ACC112 (cell line): Measurements from ENCODE around the gene DPH2.

Experiments
- H2AFZ ChIP-seq: fragments of 200-600 bp; sonication (generic); one replicate; pipeline ENCODE4 v1.6.0; 2017; ENCODE audit warnings: antibody characterized with exemption, low read length; ENCODE audit not compliant: unreplicated experiment
- H3K27ac ChIP-seq: fragments of 200-600 bp; sonication (generic); 2 replicates; pipeline ENCODE4 v1.5.1; 2014; ENCODE audit warnings: low read depth, mild to moderate bottlenecking, antibody characterized with exemption, low read length, moderate library complexity
- H3K27me3 ChIP-seq: fragments of 200-600 bp; sonication (generic); 2 replicates; pipeline ENCODE4 v1.6.1; 2014; ENCODE audit warnings: mild to moderate bottlenecking, antibody characterized with exemption, low read length, moderate library complexity, mixed read lengths; ENCODE audit not compliant: insufficient read depth
- H3K36me3 ChIP-seq: fragments of 200-600 bp; sonication (generic); 2 replicates; pipeline ENCODE4 v1.6.1; 2016; ENCODE audit warnings: mild to moderate bottlenecking, antibody characterized with exemption, low read length, moderate library complexity, mixed read lengths; ENCODE audit not compliant: insufficient read depth
- H3K4me1 ChIP-seq: fragments of 200-600 bp; sonication (generic); one replicate; pipeline ENCODE4 v1.6.1; 2016; ENCODE audit warnings: low read length, mixed read lengths; ENCODE audit not compliant: insufficient read depth, unreplicated experiment, control insufficient read depth
- H3K4me3 ChIP-seq: fragments of 200-600 bp; sonication (generic); 2 replicates; pipeline ENCODE4 v1.5.1; 2014; ENCODE audit warnings: mild to moderate bottlenecking, low read depth, low read length
- H3K79me2 ChIP-seq: fragments of 200-600 bp; sonication (generic); one replicate; pipeline ENCODE4 v1.6.0; 2016; ENCODE audit warnings: low read length; ENCODE audit not compliant: control insufficient read depth, unreplicated experiment, insufficient read depth

The DPH2 gene

GRCh38 chr1:43956234-43956633, 13.6 kb upstream of the DPH2 start:
- no peak overlapping the region for H3K27ac ChIP-seq
- H3K4me1 ChIP-seq, result peaks cover 5% of the 10 kb centered on the region
- no peaks in the 10 kb centered on the region for H3K27me3 ChIP-seq
- H2AFZ ChIP-seq, result no peak overlapping the region
- no peak overlapping the region for H3K4me3 ChIP-seq
- H3K79me2 ChIP-seq, result peaks cover 4% of the 10 kb centered on the region
- no peaks in the 10 kb centered on the region; the same call in 1 of the 2 replicates for H3K36me3 ChIP-seq

DNA sequence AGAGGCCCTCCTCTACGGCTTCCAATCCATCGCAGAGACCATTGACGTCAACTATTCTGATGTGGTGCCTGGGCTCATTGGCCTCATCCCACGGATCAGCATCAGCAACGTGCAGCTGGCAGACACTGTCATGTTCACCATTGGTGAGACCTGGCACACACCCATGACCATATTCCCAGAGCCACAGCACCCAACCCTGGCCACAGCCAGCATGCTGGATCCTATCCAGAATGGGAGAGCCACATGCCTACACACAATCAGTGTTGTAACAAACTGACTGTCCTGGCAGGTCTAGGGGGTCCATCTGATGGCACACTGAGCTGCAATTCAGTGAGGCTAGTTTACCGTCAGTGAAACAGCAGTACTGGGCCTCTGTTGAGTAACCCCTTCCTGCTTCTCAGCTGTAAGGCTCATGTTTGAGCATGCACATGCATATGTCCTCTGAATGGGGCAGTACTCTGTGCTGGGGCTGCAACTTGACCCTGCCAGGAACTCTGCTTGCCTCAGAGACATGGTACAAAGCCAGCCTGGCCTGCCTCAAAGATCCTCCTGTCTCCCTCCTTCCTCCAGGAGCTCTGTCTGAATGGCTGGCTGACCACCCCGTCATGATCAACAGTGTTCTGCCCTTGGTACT, 12.3 kb upstream of the DPH2 start:
- no peak overlapping the region for H3K4me3 ChIP-seq
- H3K79me2 ChIP-seq, result peaks cover 2% of the 10 kb centered on the region
- no peaks in the 10 kb centered on the region for H3K27me3 ChIP-seq
- no peak overlapping the region for H2AFZ ChIP-seq
- no peaks in the 10 kb centered on the region; the same call in 1 of the 2 replicates for H3K36me3 ChIP-seq
- no peaks in the 10 kb centered on the region for H3K4me1 ChIP-seq
- H3K27ac ChIP-seq, result no peak overlapping the region

- Histone ChIP-seq H3K4me1 (no peaks in the 10 kb centered on the region), H3K4me3 (no peak overlapping the region), H3K36me3 (no peaks in the 10 kb centered on the region; the same call in 1 of the 2 replicates), H3K27ac (no peak overlapping the region), H3K79me2 (no peaks in the 10 kb centered on the region), H3K27me3 (no peaks in the 10 kb centered on the region), H2AFZ (no peak overlapping the region)
Observed at GRCh38 chr1:43958351-43959255, 11.2 kb upstream of the DPH2 start.

DNA sequence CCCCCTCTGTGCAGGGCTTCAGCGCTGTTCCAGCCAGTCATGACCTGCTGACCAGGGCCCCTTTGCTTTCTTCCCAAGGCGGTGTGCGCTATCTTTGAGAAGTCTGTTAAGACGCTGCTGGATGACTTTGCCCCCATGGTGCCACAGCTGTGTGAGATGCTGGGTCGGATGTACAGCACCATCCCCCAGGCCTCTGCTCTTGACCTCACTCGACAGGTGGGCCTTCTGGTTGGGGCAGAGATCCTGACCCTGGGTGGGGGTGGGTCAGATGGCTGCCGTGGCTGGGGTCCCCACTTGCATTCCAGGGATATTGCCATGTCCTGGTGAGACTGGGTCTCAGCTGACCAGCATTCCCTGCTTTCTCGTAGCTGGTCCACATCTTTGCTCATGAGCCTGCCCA, 9.0 kb upstream of the DPH2 start:
- Histone ChIP-seq H3K36me3 (no peaks in the 10 kb centered on the region; the same call in 1 of the 2 replicates), H3K79me2 (no peaks in the 10 kb centered on the region), H3K4me3 (no peak overlapping the region), H3K27me3 (no peaks in the 10 kb centered on the region), H2AFZ (no peak overlapping the region), H3K4me1 (no peaks in the 10 kb centered on the region), H3K27ac (no peak overlapping the region)

- Histone ChIP-seq H3K27me3 (no peaks in the 10 kb centered on the region), H3K27ac (no peak overlapping the region), H3K79me2 (no peaks in the 10 kb centered on the region), H3K36me3 (no peaks in the 10 kb centered on the region; the same call in 1 of the 2 replicates), H2AFZ (no peak overlapping the region), H3K4me3 (no peak overlapping the region), H3K4me1 (no peaks in the 10 kb centered on the region)
Observed at GRCh38 chr1:43961692-43962091, 8.1 kb upstream of the DPH2 start.

- Histone ChIP-seq H3K4me1 (no peaks in the 10 kb centered on the region), H2AFZ (no peak overlapping the region), H3K36me3 (no peaks in the 10 kb centered on the region; the same call in 1 of the 2 replicates), H3K27ac (no peak overlapping the region), H3K79me2 (no peaks in the 10 kb centered on the region), H3K4me3 (no peak overlapping the region), H3K27me3 (no peaks in the 10 kb centered on the region)
Observed at GRCh38 chr1:43962324-43962723, 7.5 kb upstream of the DPH2 start.

DNA sequence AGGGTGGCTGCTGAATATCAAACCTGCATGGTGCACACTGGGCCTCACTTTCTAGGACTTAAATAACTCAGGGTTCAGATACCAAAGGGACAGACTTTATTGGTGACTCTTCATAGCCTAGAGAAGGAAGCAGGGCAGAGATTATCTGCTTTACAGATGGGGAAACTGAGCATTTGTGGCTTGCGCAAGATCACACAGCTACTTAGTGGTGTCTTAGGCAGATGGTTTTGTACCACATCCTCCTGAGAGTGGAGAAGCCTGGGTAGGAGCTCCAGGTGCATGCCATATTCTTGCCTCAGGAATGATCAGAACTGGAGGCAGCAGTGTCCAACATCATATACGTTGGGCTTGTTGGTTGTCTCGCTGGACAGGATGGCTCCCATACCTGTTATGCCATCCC, 6.8 kb upstream of the DPH2 start:
- H3K4me3 ChIP-seq, result no peak overlapping the region
- no peaks in the 10 kb centered on the region for H3K27me3 ChIP-seq
- H3K36me3 ChIP-seq, result no peaks in the 10 kb centered on the region; the same call in 1 of the 2 replicates
- no peak overlapping the region for H2AFZ ChIP-seq
- H3K27ac ChIP-seq, result no peak overlapping the region
- H3K79me2 ChIP-seq, result no peaks in the 10 kb centered on the region
- no peaks in the 10 kb centered on the region for H3K4me1 ChIP-seq

GRCh38 chr1:43963890-43964289, 5.9 kb upstream of the DPH2 start:
- Histone ChIP-seq H3K27ac (no peak overlapping the region), H3K27me3 (no peaks in the 10 kb centered on the region), H3K4me1 (no peaks in the 10 kb centered on the region), H2AFZ (no peak overlapping the region), H3K79me2 (no peaks in the 10 kb centered on the region), H3K36me3 (no peaks in the 10 kb centered on the region; the same call in 1 of the 2 replicates), H3K4me3 (no peak overlapping the region)

GRCh38 chr1:43965316-43965715, 4.5 kb upstream of the DPH2 start:
- H3K79me2 ChIP-seq, result peaks cover 2% of the 10 kb centered on the region
- H3K4me1 ChIP-seq, result no peaks in the 10 kb centered on the region
- no peaks in the 10 kb centered on the region for H3K27me3 ChIP-seq
- no peak overlapping the region for H2AFZ ChIP-seq
- H3K27ac ChIP-seq, result no peak overlapping the region
- no peak overlapping the region for H3K4me3 ChIP-seq
- no peaks in the 10 kb centered on the region; the same call in 1 of the 2 replicates for H3K36me3 ChIP-seq

GRCh38 chr1:43968348-43968948, 1.4 kb upstream of the DPH2 start:
- Histone ChIP-seq H3K27me3 (no peaks in the 10 kb centered on the region), H3K27ac (no peak overlapping the region), H3K36me3 (no peaks in the 10 kb centered on the region; the same call in 1 of the 2 replicates), H3K79me2 (peaks cover 7% of the 10 kb centered on the region), H2AFZ (no peak overlapping the region), H3K4me3 (no peak overlapping the region), H3K4me1 (peaks cover 7% of the 10 kb centered on the region)
